ENCODE measurements around the gene USP9X. TPM values are rescaled to one million over a fixed set of nuclear protein-coding genes. Genes with fewer than 3 reads are reported as not detected.

Gene USP9X
- total and polyA plus RNA-seq, 3 donors from 2014 or later: 50.8 to 161 (median 135) TPM

- 83 to 90% methylated on average over 11 of the region's 11 CpGs for WGBS, 2 donors
- DNase-seq: no peak
- TF ChIP-seq, protein P1, sequence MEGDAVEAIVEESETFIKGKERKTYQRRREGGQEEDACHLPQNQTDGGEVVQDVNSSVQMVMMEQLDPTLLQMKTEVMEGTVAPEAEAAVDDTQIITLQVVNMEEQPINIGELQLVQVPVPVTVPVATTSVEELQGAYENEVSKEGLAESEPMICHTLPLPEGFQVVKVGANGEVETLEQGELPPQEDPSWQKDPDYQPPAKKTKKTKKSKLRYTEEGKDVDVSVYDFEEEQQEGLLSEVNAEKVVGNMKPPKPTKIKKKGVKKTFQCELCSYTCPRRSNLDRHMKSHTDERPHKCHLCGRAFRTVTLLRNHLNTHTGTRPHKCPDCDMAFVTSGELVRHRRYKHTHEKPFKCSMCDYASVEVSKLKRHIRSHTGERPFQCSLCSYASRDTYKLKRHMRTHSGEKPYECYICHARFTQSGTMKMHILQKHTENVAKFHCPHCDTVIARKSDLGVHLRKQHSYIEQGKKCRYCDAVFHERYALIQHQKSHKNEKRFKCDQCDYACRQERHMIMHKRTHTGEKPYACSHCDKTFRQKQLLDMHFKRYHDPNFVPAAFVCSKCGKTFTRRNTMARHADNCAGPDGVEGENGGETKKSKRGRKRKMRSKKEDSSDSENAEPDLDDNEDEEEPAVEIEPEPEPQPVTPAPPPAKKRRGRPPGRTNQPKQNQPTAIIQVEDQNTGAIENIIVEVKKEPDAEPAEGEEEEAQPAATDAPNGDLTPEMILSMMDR (IDR thresholded peaks at IDR 0.05): no peak
- no peak for TF ChIP-seq POLR2A (IDR thresholded peaks at IDR 0.05)
Measured at GRCh38 chrX:41241962-41242361, 156.7 kb downstream of the USP9X start.

GRCh38 chrX:41245641-41246040 lies 160.4 kb downstream of the USP9X start:
- no peaks in the 10 kb centered on the region for H3K9me3 ChIP-seq
- H3K27me3 ChIP-seq: no peaks in the 10 kb centered on the region
- H3K36me3 ChIP-seq (ENCODE audit: low read depth, missing control alignments): no peaks in the 10 kb centered on the region
- DNase-seq: no peak
- H3K27ac ChIP-seq: peak overlapping the region in 1 of 2 donors; percentile 30
- no peak overlapping the region for H3K4me3 ChIP-seq
- intact Hi-C loops (cut with DNase I; ENCODE audit: low total_unique reads): no loop called here
- TF ChIP-seq, protein P1 (IDR thresholded peaks at IDR 0.05): no peak
- no peak for TF ChIP-seq POLR2A (IDR thresholded peaks at IDR 0.05)
- 64 to 66% methylated on average over 2 of the region's 2 CpGs for WGBS, 2 donors
- no peaks in the 10 kb centered on the region for H3K4me1 ChIP-seq

More at GRCh38 chrX:41241962-41242361, 156.7 kb downstream of the USP9X start:
- no peaks in the 10 kb centered on the region for H3K4me1 ChIP-seq
- no peaks in the 10 kb centered on the region for H3K36me3 ChIP-seq (ENCODE audit: low read depth, missing control alignments)
- intact Hi-C loops (cut with DNase I; ENCODE audit: low total_unique reads): no loop called here
- no peaks in the 10 kb centered on the region for H3K9me3 ChIP-seq
- no peaks in the 10 kb centered on the region for H3K27me3 ChIP-seq
- no peak overlapping the region for H3K4me3 ChIP-seq
- H3K27ac ChIP-seq: no peak overlapping the region

DNA sequence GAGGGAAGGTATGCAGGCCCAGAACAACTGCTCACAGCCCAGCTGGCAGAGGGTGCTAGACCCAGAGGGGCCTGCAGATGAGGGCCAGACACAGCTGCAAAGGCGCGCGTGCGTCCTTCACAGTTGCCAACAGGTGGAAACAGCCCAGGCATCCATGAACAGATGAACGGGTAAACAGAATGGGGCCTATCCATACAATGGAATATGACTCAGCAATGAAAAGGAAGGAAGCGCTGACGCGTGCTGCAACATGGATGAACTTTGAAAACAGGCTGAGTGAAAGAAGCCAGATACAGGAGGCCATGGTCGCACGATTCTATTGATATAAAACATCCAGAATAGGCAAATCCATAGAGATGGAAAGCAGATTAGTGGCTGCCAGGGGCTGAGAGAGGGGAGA lies 165.6 kb downstream of the USP9X start:
- no peak for DNase-seq
- intact Hi-C loops (cut with DNase I; ENCODE audit: low total_unique reads): no loop called here
- no peaks in the 10 kb centered on the region for H3K9me3 ChIP-seq
- 74 to 91% methylated on average over 6 to 10 of the region's 10 CpGs for WGBS, 2 donors
- H3K4me1 ChIP-seq: no peaks in the 10 kb centered on the region
- no peak overlapping the region for H3K4me3 ChIP-seq
- no peak overlapping the region for H3K27ac ChIP-seq
- H3K36me3 ChIP-seq (ENCODE audit: low read depth, missing control alignments): no peaks in the 10 kb centered on the region
- TF ChIP-seq, protein P1 (IDR thresholded peaks at IDR 0.05): no peak
- no peak for TF ChIP-seq POLR2A (IDR thresholded peaks at IDR 0.05)
- no peaks in the 10 kb centered on the region for H3K27me3 ChIP-seq

DNA sequence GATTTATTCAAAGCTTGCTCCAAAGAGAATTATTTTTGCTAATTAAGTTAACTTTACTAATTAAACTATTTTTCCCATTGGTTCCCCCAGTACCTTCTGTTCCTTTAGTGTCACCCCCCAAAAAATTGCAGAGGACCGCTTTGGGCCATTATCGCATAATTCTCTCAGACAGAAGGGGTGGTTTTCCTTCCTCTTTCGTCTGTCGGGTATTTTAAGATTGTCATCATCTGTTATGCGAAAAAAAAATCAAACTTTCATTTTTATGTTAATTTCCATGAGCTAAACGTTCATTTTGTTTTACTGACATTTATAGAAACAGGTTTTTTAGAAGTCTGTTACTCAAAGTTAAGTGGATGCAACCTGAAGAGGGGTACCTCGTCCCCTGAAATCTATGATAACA lies 172.6 kb downstream of the USP9X start:
- Histone ChIP-seq H3K4me1 (no peaks in the 10 kb centered on the region), H3K36me3 (ENCODE audit: low read depth, missing control alignments) (no peaks in the 10 kb centered on the region), H3K4me3 (no peak overlapping the region), H3K27me3 (no peaks in the 10 kb centered on the region), H3K9me3 (no peaks in the 10 kb centered on the region), H3K27ac (no peak overlapping the region)
- TF ChIP-seq, protein P1 (IDR thresholded peaks at IDR 0.05): no peak
- no peak for TF ChIP-seq POLR2A (IDR thresholded peaks at IDR 0.05)
- no peak for DNase-seq
- intact Hi-C loops (cut with DNase I; ENCODE audit: low total_unique reads): no loop called here
- WGBS, 2 donors: 79 to 86% methylated on average over 7 of the region's 7 CpGs

- Histone ChIP-seq H3K27ac (no peak overlapping the region), H3K9me3 (no peaks in the 10 kb centered on the region), H3K36me3 (ENCODE audit: low read depth, missing control alignments) (no peaks in the 10 kb centered on the region), H3K4me1 (no peaks in the 10 kb centered on the region), H3K4me3 (no peak overlapping the region), H3K27me3 (no peaks in the 10 kb centered on the region)
- DNase-seq: no peak
- intact Hi-C loops (cut with DNase I; ENCODE audit: low total_unique reads): no loop called here
- 95 to 96% methylated on average over 4 to 10 of the region's 11 CpGs for WGBS, 2 donors
- TF ChIP-seq, protein P1 (IDR thresholded peaks at IDR 0.05): no peak
- no peak for TF ChIP-seq POLR2A (IDR thresholded peaks at IDR 0.05)
Measured at GRCh38 chrX:41258226-41258625, 173.0 kb downstream of the USP9X start.
